GM19463 (cell line): ENCODE data around the gene ADAMTSL3.

Source experiments
- ATAC-seq: cut with Tn5 transposase; IDR thresholded peaks from one replicate; pipeline ENCODE4 v1.9.1; 2021; ENCODE audit warnings: mild to moderate bottlenecking, moderate library complexity; ENCODE audit not compliant: unreplicated experiment

ADAMTSL3 gene

GRCh38 chr15:83818591-83818990 is 164.7 kb downstream of the ADAMTSL3 start:
- no peak for ATAC-seq

GRCh38 chr15:83830381-83830780 is 176.5 kb downstream of the ADAMTSL3 start:
- no peak for ATAC-seq

GRCh38 chr15:83833569-83833968 is 179.6 kb downstream of the ADAMTSL3 start:
- ATAC-seq = no peak

GRCh38 chr15:83835479-83835878 is 181.6 kb downstream of the ADAMTSL3 start:
- no peak for ATAC-seq

GRCh38 chr15:83837945-83838571 is 184.1 kb downstream of the ADAMTSL3 start:
- no peak for ATAC-seq

GRCh38 chr15:83838763-83839162 is 184.8 kb downstream of the ADAMTSL3 start:
- ATAC-seq = no peak

GRCh38 chr15:83842281-83842680 is 188.4 kb downstream of the ADAMTSL3 start:
- no peak for ATAC-seq

GRCh38 chr15:83843471-83843871 is 189.5 kb downstream of the ADAMTSL3 start:
- ATAC-seq = no peak

- ATAC-seq = no peak
These were observed 190.8 kb downstream of the ADAMTSL3 start for GRCh38 chr15:83844742-83845141.

- no peak for ATAC-seq
These were observed 191.3 kb downstream of the ADAMTSL3 start for GRCh38 chr15:83845230-83845629.

GRCh38 chr15:83846847-83847246 is 192.9 kb downstream of the ADAMTSL3 start:
- no peak for ATAC-seq

GRCh38 chr15:83848315-83849050 is 194.6 kb downstream of the ADAMTSL3 start:
- ATAC-seq = no peak

GRCh38 chr15:83850015-83850414 is 196.1 kb downstream of the ADAMTSL3 start:
- no peak for ATAC-seq

GRCh38 chr15:83850501-83851245 is 196.8 kb downstream of the ADAMTSL3 start:
- ATAC-seq = no peak

- no peak for ATAC-seq
These were observed 199.3 kb downstream of the ADAMTSL3 start for GRCh38 chr15:83853232-83853631.

GRCh38 chr15:83854321-83854720 is 200.4 kb downstream of the ADAMTSL3 start:
- ATAC-seq = no peak

- ATAC-seq = no peak
These were observed 201.2 kb downstream of the ADAMTSL3 start for GRCh38 chr15:83854950-83855707.

- no peak for ATAC-seq
These were observed 202.0 kb downstream of the ADAMTSL3 start for GRCh38 chr15:83855956-83856355.

GRCh38 chr15:83858820-83859505 is 205.0 kb downstream of the ADAMTSL3 start:
- no peak for ATAC-seq

GRCh38 chr15:83866692-83867091 is 212.8 kb downstream of the ADAMTSL3 start:
- no peak for ATAC-seq

GRCh38 chr15:83869341-83869740 is 215.4 kb downstream of the ADAMTSL3 start:
- no peak for ATAC-seq
